NCI-H226 (cell line): Measurements from ENCODE around the gene TTC17.

ENCODE experiments used
- DNase-seq: peaks from one replicate; pipeline ENCODE4 v3.0.0-alpha.2; 2015

TTC17 gene

DNA sequence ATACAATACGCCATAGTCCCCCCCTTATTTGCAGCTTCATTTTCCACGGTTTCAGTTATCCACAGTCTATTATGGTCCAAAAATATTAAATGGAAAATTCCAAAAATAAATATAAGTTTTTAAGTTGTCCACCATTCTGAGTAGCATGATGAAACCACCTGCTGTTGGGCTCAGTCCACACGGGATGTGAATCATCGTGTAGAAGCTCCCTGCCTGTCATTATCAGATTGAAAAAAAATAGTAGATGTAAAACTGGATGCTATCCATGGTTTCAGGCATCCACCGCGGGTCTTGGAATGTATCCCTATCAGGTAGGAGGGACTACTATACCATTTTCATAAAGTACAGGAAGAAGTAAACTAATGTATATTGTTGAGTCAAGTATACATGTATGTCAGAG is 127.4 kb downstream of the TTC17 start:
- DNase-seq = peak; percentile 84

DNA sequence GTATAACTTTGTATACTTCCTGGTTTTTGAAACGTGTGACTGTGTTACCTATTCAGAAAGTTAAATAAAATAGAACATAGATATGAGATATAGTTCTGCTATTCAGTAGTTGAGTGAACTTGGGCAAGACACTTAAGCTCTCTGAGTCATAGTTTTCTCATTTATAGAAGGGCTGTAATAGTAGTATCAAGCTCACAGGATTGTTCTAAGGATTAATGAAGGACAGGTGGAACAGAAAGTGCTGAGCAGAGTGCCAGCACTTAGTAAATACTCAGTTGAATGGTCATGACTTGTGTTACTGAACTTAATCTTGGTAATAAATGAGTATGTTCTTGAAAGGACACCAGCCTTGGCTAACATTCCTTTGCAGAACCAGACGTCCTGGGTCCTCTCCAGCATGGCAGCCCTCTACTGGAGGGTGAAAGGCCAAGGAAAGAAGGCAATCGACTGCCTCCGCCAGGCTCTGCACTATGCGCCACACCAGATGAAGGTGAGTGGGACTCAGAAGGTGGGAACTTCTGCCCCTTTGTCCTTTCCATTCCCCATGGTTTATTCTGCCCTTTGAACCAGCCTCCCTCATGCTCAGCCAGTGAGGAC is 131.2 kb downstream of the TTC17 start:
- DNase-seq = no peak

DNA sequence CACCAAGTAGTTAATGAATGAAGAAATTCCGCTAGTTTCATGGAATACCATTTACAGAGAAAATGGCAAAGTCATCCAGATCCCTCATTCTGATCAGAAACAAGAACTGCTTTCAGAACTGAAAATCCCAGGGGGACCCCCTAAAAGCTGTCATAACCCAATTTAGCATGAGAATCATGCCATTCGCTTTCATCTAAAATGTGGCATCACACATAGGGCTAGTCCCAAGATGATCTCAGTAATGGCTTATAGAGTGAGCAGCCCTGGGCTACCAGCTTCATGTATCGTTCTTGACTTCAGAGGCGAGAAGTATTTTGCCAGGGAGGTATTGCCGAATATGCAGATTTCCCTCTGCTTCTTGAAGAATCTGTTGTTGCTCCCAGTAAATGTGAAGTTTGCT is 134.0 kb downstream of the TTC17 start:
- DNase-seq = no peak

DNA sequence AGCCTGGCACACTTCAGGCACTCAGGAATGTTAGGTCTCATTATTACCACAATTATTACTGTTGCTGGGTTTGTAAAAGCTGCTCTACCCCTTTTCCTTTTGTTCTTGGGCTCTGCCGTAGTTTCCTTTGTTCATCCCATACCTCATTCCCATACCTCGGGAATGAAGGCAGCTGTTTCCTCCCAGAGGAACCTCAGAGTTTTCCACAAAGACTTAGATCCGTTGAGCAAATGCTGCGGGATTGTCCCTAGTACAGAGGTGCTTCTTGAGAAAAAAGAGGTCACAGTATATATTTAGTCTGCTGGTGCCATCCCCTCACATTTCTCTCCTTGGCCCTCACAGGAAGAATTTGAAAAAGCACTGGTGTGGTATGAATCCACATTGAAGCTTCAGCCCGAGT is 134.7 kb downstream of the TTC17 start:
- no peak for DNase-seq

DNA sequence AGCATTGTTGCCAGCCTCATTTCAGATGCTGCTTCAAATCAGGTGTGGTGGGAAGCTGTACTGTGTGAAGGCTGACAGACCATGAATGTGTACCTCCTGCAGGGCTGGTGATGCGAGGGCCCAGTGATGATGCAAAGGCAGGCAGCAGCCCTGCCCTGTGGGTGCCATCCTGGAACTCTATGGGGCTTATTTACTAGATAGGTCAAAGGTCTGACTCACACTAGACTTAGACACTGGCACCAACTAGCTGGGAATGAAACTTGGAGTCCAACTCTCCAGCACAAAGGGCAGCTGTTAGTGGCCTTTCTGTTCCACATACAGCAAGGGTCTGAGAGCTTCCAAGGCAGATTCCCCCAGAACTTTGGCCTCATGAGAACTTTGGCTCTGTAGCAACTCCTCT is 138.4 kb downstream of the TTC17 start:
- no peak for DNase-seq

DNA sequence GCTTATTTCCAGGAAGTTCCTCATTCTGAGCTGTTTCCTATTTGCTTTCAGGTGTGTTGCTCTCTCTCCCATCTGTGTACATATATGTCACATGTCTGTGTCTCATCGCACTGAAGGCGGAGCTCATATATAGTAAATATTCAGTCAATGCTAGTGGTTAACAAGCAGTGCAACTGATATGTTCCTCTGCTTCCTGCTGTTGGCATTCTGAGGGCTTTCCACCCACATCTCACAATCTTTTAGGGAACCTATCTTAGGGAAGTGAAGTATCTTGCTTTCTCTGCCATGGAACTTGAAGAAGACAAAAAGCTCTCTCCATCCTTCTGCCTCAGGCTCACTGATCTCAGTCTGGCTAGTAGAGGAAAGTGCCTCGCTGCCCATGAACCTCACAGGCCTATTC is 139.8 kb downstream of the TTC17 start:
- no peak for DNase-seq

DNA sequence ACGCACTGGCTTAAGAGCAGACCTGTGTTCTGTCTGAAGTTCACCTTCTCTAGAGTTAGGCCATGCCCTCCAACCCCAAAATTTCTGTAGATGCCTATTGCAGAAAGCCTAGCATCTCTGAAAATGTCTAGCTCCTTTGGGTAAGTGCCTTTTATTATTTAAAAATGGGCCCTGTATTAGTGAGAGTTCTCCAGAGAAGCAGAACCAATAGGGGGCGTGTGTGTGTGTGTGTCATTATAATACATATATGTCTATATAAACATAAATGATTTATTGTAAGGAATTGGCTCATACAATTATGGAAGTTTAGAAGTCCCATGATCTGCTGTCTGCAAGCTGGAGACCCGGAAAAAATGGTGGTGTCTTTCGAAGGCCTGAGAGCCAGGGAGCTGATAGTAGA is 144.7 kb downstream of the TTC17 start:
- DNase-seq = no peak

DNA sequence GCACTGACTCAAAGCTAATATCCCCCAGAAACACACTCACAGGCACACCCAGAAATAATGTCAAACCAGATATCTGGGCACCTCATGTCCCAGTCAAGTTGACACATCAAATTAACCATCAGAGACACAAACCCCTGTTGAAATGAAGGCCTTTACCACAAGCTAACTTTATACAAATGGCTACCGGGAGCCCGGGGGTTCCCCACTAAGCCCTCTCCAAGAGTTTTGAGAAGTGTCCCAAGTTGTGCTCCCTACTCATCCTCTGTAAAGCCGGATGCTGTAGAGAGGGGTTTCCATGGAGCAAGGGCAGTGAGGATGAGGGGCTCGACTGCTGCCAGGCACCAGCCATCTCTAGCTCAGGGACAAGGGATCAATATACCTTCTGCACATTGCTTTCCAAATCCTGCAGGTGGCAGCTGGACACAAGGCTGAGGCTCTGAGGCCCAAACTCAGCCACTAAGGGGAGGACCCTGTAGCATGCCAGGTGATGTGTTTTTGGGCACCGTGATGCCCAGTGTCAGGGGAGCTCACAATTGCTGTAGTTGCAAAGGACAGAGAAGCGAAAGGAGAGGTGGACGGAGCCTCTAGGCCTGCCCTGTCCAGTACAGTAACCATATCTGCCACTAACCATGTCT is 145.7 kb downstream of the TTC17 start:
- DNase-seq = no peak

DNA sequence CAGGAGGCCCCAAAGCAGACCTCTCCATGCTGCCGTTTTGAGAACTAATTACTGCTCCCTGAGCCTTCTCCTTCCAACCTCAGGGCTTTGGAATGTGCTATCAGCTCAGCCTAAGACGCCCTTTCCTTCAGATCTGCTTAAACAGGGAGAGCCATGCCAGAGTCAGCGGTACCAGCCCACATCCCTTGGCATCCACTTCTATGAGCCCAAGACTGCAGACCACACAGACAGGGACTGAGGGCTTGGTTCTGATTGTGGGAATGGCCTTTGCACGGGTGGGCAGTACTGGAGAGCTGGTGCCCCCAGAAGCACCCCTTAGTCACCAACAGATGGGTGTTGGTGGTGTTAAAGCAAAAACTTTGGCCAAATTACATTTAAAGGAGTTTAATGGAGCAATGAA is 146.5 kb downstream of the TTC17 start:
- peak; percentile 42 for DNase-seq

DNA sequence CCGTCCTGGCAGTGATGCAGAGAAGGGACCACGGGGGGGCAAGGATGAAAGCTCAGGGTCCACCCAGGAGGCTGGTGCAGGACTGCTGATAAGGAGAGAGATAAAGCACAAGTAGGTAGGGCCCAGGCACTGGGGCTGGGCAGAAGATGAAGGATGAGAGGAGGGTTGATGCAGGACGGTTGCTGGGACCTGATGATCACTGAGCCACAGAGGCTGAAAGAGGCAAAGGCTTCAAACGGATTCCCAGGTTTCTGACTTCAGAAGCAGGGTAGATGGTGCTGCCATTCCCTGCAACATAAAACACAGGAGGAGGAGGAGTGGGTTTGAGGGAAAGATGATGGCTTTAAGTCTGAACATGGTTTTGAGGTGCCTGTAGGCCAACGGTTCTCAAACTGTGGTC is 148.5 kb downstream of the TTC17 start:
- DNase-seq = no peak

DNA sequence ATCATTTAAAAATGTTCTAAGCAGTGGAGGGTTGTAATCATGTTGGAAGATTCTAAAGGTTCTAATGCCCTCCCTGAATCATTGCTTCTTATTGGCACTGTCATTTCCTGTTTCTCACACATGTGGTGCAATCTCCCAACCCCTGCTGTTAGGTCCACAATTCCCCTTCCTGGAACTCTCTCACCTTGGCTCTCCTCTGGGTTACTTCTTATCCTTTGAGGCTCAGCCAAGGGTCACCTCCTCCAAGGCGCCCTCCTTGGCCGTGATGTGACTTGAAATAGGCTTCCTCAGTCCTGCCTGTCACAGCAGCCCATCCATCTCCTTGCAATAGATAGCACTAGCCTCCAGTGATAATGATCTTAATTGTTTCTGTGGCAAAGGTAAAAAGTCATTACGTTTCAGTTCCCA is 149.8 kb downstream of the TTC17 start:
- DNase-seq = peak; percentile 72

DNA sequence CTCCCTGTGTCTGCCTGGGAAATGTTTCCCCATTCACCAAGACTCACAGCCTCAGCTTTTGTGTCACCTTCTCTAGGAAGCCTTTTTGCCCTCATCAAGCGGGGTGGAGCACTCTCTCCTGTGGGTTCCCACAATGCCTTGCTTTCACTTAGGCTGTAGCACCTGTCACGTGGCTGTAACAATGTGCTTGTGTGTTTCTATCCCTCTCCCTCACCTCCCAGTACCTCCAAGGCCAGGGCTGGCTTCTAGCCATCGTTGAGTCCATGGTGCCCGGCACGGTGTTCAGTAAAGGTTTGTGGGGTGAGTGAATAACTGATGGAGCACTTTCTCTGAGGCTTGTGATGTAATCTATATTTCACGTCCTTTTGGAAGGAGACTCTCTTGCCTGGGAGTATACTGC is 153.2 kb downstream of the TTC17 start:
- no peak for DNase-seq

DNA sequence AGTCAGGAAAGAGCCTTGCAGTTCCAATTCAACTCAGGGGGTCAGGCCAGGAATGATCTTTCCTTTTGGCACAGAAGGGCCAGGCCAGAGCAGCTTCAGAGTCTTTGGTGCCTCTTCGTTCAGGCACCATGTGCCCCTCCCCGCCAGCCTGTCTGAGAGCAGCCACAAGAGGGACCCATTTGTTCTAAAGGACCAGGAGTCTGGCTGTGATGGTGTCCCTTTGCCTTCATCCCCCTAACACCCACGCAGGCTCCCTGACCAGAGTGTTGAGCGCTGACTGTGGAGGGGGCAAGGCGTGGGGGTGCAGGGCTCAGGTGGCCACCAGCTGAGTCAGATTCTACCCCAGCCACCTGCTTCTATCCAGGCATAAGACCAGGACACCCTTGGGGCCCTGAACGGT is 156.4 kb downstream of the TTC17 start:
- no peak for DNase-seq

DNA sequence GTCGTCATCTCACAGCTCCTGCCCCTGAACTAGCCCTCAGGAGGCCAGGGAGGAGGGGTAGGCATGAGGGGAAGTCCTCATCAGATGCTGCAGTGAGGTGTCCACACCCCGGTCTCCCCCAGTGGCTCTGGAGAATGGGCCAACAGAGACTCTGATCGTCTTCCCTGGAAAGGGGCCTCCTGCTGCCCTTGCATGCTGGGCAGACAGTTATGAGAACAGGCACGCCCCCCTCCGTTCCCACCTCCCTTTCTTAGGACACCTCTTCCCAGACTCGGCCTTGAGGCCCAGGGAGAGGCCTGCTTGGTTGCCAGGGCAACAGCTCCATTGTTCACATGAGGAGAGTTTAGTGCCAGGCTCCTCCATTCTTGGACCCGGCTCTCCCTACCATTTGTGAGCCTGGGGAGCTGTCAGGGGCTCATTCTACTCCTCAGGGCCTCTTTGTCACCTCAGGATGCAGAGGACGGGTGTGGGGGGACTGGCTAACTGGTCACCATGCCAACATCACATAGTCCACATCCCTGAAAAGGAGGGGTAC is 157.7 kb downstream of the TTC17 start:
- no peak for DNase-seq

DNA sequence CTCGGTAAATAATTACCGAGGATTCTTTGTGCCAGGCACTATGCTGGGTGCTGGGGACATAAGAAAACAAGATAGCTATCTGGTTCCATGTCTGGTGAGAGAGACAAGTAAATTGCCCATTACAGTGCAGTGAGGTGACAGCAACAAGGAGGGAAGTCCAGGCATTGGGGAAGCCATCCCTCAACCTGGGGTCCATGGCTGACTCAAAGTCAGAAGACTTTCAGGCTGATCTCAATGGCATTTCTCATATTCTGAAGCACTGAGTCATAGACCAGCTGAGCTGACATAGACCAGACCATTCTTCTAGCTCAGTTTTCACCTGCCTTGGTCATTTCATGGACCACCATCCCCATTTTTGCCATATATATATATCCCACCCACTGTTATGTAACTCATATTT is 158.8 kb downstream of the TTC17 start:
- DNase-seq = no peak

DNA sequence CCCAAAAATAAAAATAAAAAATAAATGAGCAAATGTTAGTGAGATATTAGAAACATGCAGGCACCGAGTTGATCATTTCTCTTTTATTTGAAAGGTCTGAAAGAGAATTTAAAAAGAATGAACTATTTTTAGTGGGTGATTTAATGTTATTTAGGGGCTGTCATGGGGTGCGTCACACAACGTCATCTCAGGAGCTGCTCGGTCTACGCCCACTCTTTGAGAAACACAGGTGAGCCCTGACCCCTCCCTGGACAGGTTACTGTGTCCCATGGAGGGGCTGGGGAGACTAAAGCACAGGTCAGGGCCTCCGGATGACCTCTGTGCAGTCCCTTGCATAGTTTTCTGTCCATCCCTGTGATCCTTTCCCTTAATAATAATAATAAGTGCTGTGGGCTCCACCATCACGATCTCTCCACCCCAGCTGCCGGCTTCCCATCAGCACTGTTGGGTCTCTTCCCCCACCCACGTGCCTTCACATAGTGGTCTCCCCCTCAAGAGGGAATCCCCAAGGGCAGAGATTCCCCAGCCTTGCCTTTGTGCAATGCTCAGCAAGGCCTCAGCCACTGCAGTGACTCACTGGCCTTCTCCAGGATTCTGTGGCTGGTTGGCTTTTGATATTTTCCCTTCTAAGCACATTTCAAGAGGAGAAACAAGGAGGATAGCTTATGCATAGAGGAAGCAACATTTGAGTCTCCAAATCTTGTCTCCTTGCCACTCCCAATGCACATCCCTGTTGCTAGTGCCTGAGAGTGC is 159.9 kb downstream of the TTC17 start:
- DNase-seq = peak; percentile 58

DNA sequence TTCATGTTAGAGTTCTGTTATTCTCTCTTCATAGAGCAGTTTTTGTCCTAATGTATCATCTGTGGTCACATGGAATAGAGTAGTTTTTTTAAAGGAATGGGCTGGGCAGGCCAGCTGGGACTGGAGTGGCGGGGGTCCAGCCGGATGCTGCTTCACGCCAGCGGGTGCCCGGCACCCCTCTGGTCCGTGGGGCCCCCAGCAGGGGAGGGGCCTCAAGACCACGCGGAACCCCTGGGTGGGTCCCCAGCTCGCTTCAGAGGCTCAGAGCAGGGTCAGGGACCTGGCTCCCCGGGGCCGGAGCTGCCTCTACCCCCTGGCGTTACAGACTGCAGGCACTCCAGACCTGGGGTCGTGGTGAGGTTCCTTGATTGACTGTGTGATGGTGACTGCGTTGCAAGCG is 162.8 kb downstream of the TTC17 start:
- DNase-seq = no peak

DNA sequence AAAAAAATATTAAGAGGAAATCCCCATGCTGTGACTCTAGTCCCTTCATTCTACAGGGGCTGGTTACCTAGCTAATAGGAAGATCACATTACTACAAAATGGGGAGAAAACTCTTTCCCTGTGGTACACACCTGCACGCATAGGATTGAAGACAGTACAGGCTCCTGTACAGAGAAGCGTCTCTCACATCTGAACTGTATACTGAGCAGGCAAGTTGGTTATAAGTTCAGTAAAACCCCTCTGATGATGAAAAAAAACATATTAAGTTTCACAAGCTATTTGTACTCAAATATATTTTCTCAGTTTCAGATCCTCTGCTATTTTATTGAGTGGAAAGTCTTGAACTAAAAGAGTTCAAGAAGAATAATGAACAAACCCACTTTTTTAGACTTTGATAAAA is 164.9 kb downstream of the TTC17 start:
- DNase-seq = no peak

DNA sequence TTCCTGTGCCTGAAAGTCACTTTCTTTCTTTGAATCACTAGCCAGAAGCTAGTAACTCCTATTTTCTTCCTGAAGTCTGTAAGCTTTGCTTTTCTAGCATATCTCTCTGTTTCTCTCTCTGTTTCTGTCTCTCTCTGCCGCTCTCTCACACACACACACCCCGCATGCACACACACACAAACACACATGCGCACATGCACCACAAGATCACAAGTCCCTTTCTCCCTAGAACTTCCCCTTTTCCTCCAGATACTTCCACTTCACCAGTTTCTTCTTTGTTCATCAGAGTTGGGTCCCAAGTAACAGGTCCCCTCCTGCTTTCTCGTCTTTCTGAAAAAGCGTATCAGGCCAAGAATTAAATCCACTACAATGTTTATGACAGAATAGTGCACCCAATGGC is 173.3 kb downstream of the TTC17 start:
- DNase-seq = no peak

DNA sequence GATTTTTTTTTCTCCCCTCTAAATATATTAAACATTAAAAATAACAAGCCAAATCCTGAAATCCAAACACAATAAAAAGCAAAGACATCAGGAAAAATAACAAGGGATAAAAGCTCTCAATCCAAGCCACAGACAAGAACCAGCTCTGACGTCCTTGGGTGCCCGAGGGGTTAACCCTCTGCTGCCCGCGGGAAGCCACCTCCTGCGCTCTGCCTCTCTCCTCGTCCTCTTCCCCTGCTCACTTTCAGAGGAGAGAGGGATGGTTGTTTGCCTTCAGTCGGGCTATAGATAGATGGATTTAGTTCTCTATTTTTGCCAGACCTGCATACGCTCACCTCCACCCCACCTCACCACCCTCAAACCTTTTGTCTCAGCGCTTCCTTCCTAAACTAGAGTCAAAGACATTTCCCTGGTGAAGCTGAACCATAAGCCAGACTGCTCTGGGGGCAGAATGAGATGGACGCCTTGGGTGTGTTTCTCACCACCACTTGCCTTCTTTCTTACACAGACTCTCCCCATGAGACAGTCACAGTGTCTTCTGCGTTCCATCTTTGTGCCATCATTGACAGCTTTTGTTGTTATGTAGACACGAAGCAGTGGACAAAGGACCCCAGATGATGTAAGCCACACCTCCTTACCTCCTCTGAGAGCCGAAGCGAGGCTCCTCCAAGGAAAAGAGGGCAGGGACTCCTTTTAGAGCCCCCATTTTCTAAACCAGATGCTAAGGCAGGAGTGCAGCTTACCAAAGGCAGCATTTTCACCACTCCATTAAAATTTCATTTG is 179.3 kb downstream of the TTC17 start:
- DNase-seq = no peak

DNA sequence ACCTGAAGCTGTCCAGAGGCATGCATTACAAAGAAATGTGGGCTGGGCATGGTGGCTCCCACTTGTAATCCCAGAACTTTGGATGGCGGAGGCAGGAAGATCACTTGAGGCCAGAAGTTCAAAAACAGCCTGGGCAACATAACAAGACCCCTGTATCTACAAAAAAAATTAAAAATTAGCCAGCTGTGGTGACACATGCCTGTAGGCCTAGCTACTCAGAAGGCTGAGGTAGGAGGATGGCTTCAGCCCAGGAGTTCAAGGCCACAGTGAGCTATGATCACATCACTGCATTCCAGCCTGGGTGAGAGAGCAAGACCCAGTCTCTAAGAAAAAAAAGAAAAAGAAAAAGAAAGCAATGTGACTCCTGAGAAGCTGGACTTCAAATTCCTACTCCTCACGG is 183.3 kb downstream of the TTC17 start:
- DNase-seq = peak; percentile 16

DNA sequence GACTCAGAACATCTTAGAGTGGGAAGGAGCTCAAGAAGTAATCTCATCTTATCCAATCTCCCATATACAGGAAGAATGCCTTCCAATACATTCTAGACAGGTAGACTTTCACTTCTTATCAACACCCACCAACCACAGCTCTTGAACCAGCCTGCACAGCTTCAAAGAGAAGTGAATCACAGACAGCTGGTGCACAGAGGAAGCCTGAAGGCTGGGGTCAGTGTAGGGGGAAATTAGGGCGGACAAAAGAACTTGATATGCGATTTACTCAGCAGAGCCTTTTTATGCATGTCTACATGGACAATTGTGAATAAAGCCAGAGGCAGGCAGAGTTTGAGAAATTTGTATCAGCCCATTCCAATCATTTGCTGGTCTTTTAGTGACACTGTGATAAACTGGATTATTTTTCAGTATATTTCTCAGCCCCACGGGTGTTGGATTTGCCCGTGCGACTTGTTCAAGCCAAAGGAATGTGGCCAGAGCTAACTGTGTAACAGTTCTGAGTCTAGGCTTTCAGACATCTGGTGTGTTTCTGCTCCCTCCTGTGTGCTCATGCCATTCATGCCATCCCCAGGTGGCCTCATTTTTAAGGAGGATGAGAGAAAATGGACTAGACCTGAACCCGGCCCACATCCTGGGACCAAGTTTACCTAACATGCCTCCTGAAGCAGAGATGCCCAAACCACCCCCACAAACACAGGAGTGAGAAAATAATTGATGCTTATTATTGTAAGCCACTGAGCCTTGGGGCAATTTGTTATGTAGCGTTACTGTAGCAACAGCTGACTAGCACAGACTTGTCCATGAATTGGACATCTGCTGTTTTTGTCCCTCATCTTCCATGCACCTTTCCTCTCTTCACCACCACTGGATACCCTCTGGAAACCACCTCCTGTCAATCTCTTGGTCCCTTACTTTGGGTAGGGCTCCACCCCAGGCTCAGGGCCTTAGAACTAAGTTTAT is 184.3 kb downstream of the TTC17 start:
- peak; percentile 8 for DNase-seq
